ENCODE measurements around the gene SIAH1. TPM values are rescaled to one million over a fixed set of nuclear protein-coding genes. Genes with fewer than 3 reads are reported as not detected.

SIAH1 gene
- total RNA-seq, 1 experiment from 2014 or later: 30.0 TPM

DNA sequence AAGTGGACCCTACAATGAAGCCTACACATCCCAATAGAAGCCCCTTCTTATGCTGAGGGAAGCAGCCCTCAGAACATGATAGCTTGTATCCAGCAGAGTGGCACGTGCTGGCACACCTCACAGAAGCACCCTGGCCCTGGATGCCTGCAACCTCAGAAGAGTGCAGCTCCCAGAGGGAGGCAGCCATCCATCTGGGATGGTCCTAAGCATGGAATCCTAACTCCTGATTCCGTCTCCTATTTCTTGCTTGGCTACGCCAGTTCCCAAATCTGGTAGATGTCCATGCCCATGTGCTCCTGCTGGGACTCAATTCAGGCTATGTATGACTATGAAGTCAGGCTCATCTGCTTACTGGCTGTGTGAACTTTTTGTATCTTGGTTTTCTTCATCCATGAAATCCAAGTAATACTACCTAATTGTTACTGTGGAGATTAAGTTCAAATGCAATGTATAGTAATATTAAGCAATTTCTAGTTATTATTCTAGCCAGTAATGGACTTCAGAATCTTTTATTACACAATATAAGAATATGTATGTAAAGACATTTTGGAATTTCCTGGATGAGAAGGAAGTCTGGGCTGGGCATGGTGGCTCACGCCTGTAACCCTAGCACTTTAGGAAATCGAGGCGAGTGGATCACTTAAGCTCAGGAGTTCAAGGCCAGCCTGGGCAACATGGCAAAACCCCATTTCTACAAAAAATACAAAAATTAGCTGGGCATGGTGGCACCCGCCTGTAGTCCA, 32.4 kb downstream of the SIAH1 start:
- H3K9me3 ChIP-seq (ENCODE audit: low read depth, low read length, poor library complexity, severe bottlenecking): no peaks in the 10 kb centered on the region
- H3K4me1 ChIP-seq (ENCODE audit: insufficient read depth, low read length, poor library complexity, severe bottlenecking): no peaks in the 10 kb centered on the region
- no peak for TF ChIP-seq EZH2 (IDR thresholded peaks at IDR 0.05; ENCODE audit: borderline replicate concordance, low read depth, low read length, poor library complexity, severe bottlenecking)
- TF ChIP-seq, protein P1, sequence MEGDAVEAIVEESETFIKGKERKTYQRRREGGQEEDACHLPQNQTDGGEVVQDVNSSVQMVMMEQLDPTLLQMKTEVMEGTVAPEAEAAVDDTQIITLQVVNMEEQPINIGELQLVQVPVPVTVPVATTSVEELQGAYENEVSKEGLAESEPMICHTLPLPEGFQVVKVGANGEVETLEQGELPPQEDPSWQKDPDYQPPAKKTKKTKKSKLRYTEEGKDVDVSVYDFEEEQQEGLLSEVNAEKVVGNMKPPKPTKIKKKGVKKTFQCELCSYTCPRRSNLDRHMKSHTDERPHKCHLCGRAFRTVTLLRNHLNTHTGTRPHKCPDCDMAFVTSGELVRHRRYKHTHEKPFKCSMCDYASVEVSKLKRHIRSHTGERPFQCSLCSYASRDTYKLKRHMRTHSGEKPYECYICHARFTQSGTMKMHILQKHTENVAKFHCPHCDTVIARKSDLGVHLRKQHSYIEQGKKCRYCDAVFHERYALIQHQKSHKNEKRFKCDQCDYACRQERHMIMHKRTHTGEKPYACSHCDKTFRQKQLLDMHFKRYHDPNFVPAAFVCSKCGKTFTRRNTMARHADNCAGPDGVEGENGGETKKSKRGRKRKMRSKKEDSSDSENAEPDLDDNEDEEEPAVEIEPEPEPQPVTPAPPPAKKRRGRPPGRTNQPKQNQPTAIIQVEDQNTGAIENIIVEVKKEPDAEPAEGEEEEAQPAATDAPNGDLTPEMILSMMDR (conservative IDR thresholded peaks at IDR 0.05; ENCODE audit: low read depth, low read length): no peak
- H3K27me3 ChIP-seq (replicated peaks; ENCODE audit: insufficient read depth, low read depth, low read length, poor library complexity): no peaks in the 10 kb centered on the region
- DNase-seq (ENCODE audit: low spot score): no peak
- intact Hi-C loops (cut with micrococcal nuclease; ENCODE audit: unreplicated experiment): loop anchor here (1.0 to 2.0 kb wide), 2 partner anchors 190 to 270 kb away; no protein-coding TSS in a partner anchor
- ChIA-PET POLR2A (ENCODE audit: low non-redundant PET) (no interaction called here), CTCF (interaction anchor here (0.6 to 2.8 kb wide), 2 partner anchors 194 to 271 kb away, joined by 4 to 17 read pairs; no protein-coding TSS in a partner anchor)
- peaks cover 45% of the 10 kb centered on the region for H3K36me3 ChIP-seq (ENCODE audit: insufficient read depth, low read length, poor library complexity, severe bottlenecking)
- no peak overlapping the region for H3K4me3 ChIP-seq (ENCODE audit: low read depth, low read length, poor library complexity, severe bottlenecking)
- no TSS peak for BruUV-seq (replicated peaks)
- H3K27ac ChIP-seq (ENCODE audit: low read depth, low read length, poor library complexity, severe bottlenecking): no peak overlapping the region

DNA sequence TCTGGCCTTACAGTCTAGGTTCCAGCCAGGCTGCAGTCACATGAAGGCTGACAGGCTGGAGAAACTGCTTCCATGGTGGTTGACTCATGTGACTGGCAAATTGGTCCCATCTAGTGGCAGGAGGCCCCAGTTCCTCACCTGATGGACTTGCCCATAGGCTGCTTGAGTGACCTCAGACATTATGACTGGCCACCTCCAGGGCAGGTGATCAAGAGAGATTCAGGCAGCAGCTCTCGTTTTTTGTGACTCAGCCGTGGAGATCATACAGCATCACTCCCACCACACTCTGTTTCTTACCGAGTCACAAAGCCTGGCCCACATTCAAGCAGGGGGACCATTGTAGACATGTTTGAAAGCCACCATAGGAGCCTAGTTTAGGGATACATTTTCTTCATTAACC, 34.5 kb downstream of the SIAH1 start:
- H3K27me3 ChIP-seq (replicated peaks; ENCODE audit: insufficient read depth, low read depth, low read length, poor library complexity): no peaks in the 10 kb centered on the region
- H3K4me1 ChIP-seq (ENCODE audit: insufficient read depth, low read length, poor library complexity, severe bottlenecking): no peaks in the 10 kb centered on the region
- POLR2A ChIA-PET (ENCODE audit: low non-redundant PET): no interaction called here
- no peaks in the 10 kb centered on the region for H3K9me3 ChIP-seq (ENCODE audit: low read depth, low read length, poor library complexity, severe bottlenecking)
- BruUV-seq (replicated peaks): no TSS peak
- CTCF ChIA-PET: interaction anchor here (1.3 kb wide), 1 partner anchor 272 kb away, joined by 3 read pairs; no protein-coding TSS in a partner anchor
- no peak overlapping the region for H3K27ac ChIP-seq (ENCODE audit: low read depth, low read length, poor library complexity, severe bottlenecking)
- peaks cover 46% of the 10 kb centered on the region for H3K36me3 ChIP-seq (ENCODE audit: insufficient read depth, low read length, poor library complexity, severe bottlenecking)
- intact Hi-C loops (cut with micrococcal nuclease; ENCODE audit: unreplicated experiment): no loop called here
- TF ChIP-seq, protein P1 (conservative IDR thresholded peaks at IDR 0.05; ENCODE audit: low read depth, low read length): no peak
- no peak for TF ChIP-seq EZH2 (IDR thresholded peaks at IDR 0.05; ENCODE audit: borderline replicate concordance, low read depth, low read length, poor library complexity, severe bottlenecking)
- no peak for DNase-seq (ENCODE audit: low spot score)
- no peak overlapping the region for H3K4me3 ChIP-seq (ENCODE audit: low read depth, low read length, poor library complexity, severe bottlenecking)

DNA sequence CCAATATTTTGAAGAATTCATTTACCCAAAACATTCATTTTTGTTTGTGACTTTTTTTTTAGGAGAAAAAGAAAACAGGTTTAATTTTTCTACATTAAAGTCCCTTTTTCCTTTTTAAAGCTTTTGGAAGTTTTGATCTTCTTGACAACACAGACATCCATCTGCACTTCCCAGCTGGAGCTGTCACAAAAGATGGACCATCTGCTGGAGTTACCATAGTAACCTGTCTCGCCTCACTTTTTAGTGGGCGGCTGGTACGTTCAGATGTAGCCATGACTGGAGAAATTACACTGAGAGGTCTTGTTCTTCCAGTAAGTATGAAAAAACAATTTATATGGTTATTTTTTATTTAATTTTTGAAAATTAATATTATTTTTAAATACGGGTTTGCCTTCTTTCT, 37.2 kb downstream of the SIAH1 start:
- Histone ChIP-seq H3K36me3 (ENCODE audit: insufficient read depth, low read length, poor library complexity, severe bottlenecking) (peaks cover 46% of the 10 kb centered on the region), H3K27ac (ENCODE audit: low read depth, low read length, poor library complexity, severe bottlenecking) (no peak overlapping the region), H3K27me3 (replicated peaks; ENCODE audit: insufficient read depth, low read depth, low read length, poor library complexity) (no peaks in the 10 kb centered on the region), H3K4me1 (ENCODE audit: insufficient read depth, low read length, poor library complexity, severe bottlenecking) (no peaks in the 10 kb centered on the region), H3K9me3 (ENCODE audit: low read depth, low read length, poor library complexity, severe bottlenecking) (no peaks in the 10 kb centered on the region), H3K4me3 (ENCODE audit: low read depth, low read length, poor library complexity, severe bottlenecking) (no peak overlapping the region)
- BruUV-seq (replicated peaks): no TSS peak
- POLR2A ChIA-PET (ENCODE audit: low non-redundant PET): interaction anchor here (0.5 kb wide), 1 partner anchor 1225 kb away, joined by 4 read pairs; no protein-coding TSS in a partner anchor
- TF ChIP-seq, protein P1 (conservative IDR thresholded peaks at IDR 0.05; ENCODE audit: low read depth, low read length): no peak
- no peak for TF ChIP-seq EZH2 (IDR thresholded peaks at IDR 0.05; ENCODE audit: borderline replicate concordance, low read depth, low read length, poor library complexity, severe bottlenecking)
- intact Hi-C loops (cut with micrococcal nuclease; ENCODE audit: unreplicated experiment): no loop called here
- CTCF ChIA-PET: no interaction called here
- DNase-seq (ENCODE audit: low spot score): no peak

Data from A673 (cell line).